Cardiac muscle cell (in vitro differentiated cells and primary cell): ENCODE results near the gene FOLR1. TPM values are rescaled to one million over a fixed set of nuclear protein-coding genes. Genes with fewer than 3 reads are reported as not detected.

Experiments used
- DNase-seq, 2 donors: peaks; one replicate each; pipeline versions ENCODE4 v3.0.0 to v3.0.0-alpha.2; 2010 to 2017; ENCODE audit warnings: low read depth in 1 of 2, low spot score in 1 of 2
- H3K27ac ChIP-seq: fragments of 200-600 bp; sonication (generic); 2 replicates; pipeline ENCODE4 v1.5.1; 2016
- H3K27me3 ChIP-seq: fragments of 200-600 bp; sonication (generic); 2 replicates; pipeline ENCODE4 v1.6.0; 2016; ENCODE audit warnings: control low read depth
- H3K36me3 ChIP-seq: fragments of 200-600 bp; sonication (generic); 2 replicates; pipeline ENCODE4 v1.5.1; 2016; ENCODE audit warnings: control low read depth
- H3K4me1 ChIP-seq: fragments of 200-600 bp; sonication (generic); 2 replicates; pipeline ENCODE4 v1.8.1; 2017; ENCODE audit warnings: low read depth, mild to moderate bottlenecking, mixed run types
- H3K4me3 ChIP-seq: fragments of 200-600 bp; sonication (generic); 2 replicates; pipeline ENCODE4 v1.5.1; 2016; ENCODE audit warnings: mild to moderate bottlenecking
- H3K9me3 ChIP-seq: fragments of 200-600 bp; sonication (generic); 2 replicates; pipeline ENCODE4 v1.5.1; 2017; ENCODE audit warnings: low read depth, mild to moderate bottlenecking, control low read depth
- CTCF ChIP-seq: IDR thresholded peaks from 2 replicates; pipeline ENCODE4 v1.5.1; 2012; ENCODE audit warnings: low read depth, mild to moderate bottlenecking, low read length
- polyA plus RNA-seq: library from polyadenylated mRNA; unstranded; fragments of >200 nt; fragmentation: Nextera tagmentation; extraction: Ambion mirVana; gene quantifications from 2 replicates; pipeline ENCODE4 v1.2.1, GENCODE V29; 2016
- total RNA-seq: library from RNA; depleted of rRNA; stranded (reverse); fragments of >200 nt; gene quantifications from 2 replicates; pipeline ENCODE4 v1.2.3, GENCODE V29; 2016

Gene FOLR1
- total and polyA plus RNA-seq, 2 experiments from 2014 or later, result 1.8 to 3.9 TPM

DNA sequence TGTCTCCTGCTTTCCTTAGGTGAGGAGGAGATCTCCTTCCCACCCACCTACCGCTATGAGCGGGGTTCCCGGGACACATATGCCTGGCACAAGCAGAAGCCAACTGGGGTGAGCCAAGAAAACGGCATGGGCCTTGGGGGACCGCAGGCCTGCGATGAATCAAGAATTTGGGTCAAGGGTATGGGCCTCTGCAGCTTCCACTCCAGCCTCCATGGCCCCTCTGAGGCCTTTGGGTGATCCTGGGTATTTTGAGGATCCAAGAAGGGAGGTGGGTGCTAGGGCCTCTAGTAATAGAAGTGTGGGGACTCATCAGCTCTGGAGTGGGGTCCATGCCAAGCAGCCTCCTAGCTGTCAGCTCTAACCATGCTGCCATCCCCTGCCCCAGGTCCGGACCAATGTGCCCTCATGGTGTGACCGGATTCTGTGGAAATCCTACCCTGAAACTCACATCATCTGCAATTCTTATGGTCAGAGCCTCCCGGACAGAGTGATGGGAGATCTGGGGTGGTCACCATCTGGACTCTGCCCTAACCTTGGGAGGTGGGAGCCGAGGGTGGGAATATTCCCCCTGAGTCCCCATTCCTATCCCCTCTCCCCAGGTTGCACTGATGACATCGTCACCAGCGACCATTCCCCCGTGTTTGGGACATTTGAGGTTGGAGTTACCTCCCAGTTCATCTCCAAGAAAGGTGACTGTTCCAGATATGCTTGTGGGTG is 41.3 kb downstream of the FOLR1 start:
- DNase-seq, result no peak
- H3K4me1 ChIP-seq, result no peaks in the 10 kb centered on the region
- no peak for TF ChIP-seq CTCF
- H3K36me3 ChIP-seq, result peaks cover 85% of the 10 kb centered on the region
- no peak overlapping the region for H3K4me3 ChIP-seq
- no peaks in the 10 kb centered on the region for H3K27me3 ChIP-seq
- no peaks in the 10 kb centered on the region for H3K9me3 ChIP-seq
- no peak overlapping the region for H3K27ac ChIP-seq

DNA sequence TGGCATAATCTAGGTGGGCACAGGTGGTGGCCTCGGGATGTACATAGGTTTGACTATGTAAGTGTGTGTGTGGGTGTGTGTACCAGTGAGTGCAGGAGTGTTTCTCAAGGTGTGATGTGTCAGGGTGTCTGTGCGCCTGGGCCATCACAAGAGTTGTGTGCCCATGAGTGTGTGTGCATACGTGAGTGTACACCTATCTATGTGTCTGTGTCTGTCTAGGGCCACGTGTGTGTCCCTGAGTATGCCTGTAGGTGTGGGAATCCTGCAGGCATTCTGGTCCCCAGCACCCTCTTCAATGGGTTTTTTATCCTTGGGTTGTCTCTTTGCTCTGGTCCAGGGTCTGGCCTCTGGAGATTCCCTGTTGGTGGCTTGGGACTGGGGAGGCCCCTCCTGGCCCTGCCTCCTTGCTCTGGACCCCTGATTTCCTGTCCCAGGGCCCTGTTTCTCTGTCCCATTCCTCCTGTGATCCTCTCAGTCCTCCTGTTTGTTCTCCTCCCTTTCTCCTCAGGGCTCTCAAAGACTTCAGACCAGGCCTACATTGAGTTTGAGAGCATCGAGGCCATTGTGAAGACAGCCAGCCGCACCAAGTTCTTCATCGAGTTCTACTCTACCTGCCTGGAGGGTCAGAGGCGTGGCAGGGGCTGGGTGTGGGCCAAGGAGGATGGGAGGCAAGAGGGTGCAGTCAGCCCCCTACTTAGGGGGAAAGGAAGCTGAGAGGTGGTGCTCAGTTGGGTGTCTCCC is 42.0 kb downstream of the FOLR1 start:
- no peak for TF ChIP-seq CTCF
- Histone ChIP-seq H3K27me3 (no peaks in the 10 kb centered on the region), H3K9me3 (no peaks in the 10 kb centered on the region), H3K4me1 (no peaks in the 10 kb centered on the region), H3K36me3 (peaks cover 81% of the 10 kb centered on the region), H3K4me3 (no peak overlapping the region), H3K27ac (no peak overlapping the region)
- no peak for DNase-seq

- Histone ChIP-seq H3K4me3 (no peak overlapping the region), H3K27ac (no peak overlapping the region), H3K9me3 (no peaks in the 10 kb centered on the region), H3K36me3 (peaks cover 76% of the 10 kb centered on the region), H3K27me3 (peaks cover 4% of the 10 kb centered on the region), H3K4me1 (peaks cover 2% of the 10 kb centered on the region)
- DNase-seq, result no peak
- no peak for TF ChIP-seq CTCF
Observed at GRCh38 chr11:72234514-72234830, 42.5 kb downstream of the FOLR1 start.

DNA sequence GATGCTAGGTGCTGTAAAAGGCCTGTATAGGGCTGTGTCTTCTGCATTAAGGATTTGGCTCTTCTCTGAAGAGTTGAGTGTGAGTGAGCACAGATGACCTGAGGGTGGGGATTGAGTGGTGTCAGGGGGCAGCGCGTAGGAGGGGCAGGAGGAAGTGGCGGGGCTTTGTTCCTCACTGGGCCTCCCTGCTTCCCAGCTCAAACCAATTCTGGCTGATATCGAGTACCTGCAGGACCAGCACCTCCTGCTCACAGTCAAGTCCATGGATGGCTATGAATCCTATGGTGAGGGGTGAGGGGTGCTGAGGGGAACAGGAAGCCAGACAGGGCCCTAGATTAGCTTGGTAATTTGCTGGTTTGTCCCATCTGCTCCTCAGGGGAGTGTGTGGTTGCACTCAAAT is 43.0 kb downstream of the FOLR1 start:
- TF ChIP-seq CTCF, result no peak
- Histone ChIP-seq H3K27ac (no peak overlapping the region), H3K27me3 (peaks cover 8% of the 10 kb centered on the region), H3K36me3 (peaks cover 71% of the 10 kb centered on the region), H3K4me1 (peaks cover 3% of the 10 kb centered on the region), H3K4me3 (no peak overlapping the region), H3K9me3 (no peaks in the 10 kb centered on the region)
- no peak for DNase-seq

DNA sequence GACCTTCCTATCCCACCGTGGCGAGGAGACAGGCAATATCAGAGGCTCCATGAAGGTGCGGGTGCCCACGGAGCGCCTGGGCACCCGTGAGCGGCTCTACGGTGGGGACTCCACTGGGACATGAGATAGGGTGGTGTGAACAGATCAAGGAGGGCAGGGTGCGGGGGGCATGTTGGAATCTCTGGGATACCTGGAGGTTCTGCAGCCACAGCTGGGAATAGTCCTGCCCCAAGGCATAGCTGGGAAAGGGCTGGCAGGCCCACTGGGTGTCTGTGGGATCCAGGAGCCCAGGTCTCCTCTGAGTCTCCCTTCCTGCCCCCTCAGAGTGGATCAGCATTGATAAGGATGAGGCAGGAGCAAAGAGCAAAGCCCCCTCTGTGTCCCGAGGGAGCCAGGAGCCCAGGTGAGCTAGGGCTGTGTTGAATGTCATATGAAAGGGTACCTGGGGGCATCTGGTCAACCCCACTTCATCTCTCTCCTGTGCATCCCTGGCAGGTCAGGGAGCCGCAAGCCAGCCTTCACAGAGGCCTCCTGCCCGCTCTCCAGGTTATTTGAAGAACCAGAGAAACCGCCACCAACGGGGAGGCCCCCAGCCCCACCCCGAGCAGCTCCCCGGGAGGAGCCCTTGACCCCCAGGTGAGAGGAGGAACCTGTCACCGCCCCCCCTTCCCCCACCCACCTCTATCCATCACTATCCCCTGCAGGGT is 43.6 kb downstream of the FOLR1 start:
- H3K27me3 ChIP-seq, result peaks cover 14% of the 10 kb centered on the region

More for the DNA sequence above, 43.6 kb downstream of the FOLR1 start:
- H3K27ac ChIP-seq, result no peak overlapping the region
- no peak for TF ChIP-seq CTCF
- H3K4me3 ChIP-seq, result no peak overlapping the region
- no peak for DNase-seq
- peaks cover 66% of the 10 kb centered on the region for H3K36me3 ChIP-seq
- H3K4me1 ChIP-seq, result peaks cover 7% of the 10 kb centered on the region
- H3K9me3 ChIP-seq, result no peaks in the 10 kb centered on the region
